HEK293T (cell line): Measurements from ENCODE around the gene KMT2E.

ENCODE experiments used
- CTCF ChIA-PET: fragments of 350-600 bp; formaldehyde crosslinking; extraction: SDS; loops from one replicate; lab custom pipeline; 2021; ENCODE audit warnings: antibody characterized with exemption, inconsistent platforms; lab: Yijun Ruan, JAX
- POLR2A ChIA-PET: fragments of 350-600 bp; formaldehyde crosslinking; extraction: SDS; loops from one replicate; lab custom pipeline; 2020; ENCODE audit warnings: antibody characterized with exemption, inconsistent platforms; lab: Yijun Ruan, JAX
- DNase-seq: peaks from one replicate; pipeline ENCODE4 v3.0.0; 2012; ENCODE audit warnings: mixed read lengths; ENCODE audit errors: extremely low spot score
- ARNT ChIP-seq: fragments of 450-650 bp; IDR thresholded peaks from 2 replicates; pipeline ENCODE4 v1.6.1; 2017; ENCODE audit warnings: mild to moderate bottlenecking
- BHLHE40 ChIP-seq: fragments of 450-650 bp; IDR thresholded peaks from 2 replicates; pipeline ENCODE4 v1.6.1; 2016; ENCODE audit warnings: mild to moderate bottlenecking, moderate library complexity, borderline replicate concordance
- CTBP1 ChIP-seq: fragments of 450-650 bp; IDR thresholded peaks from 2 replicates; pipeline ENCODE4 v1.6.1; 2016; ENCODE audit warnings: borderline replicate concordance
- ELF4 ChIP-seq: fragments of 450-650 bp; IDR thresholded peaks from 2 replicates; pipeline ENCODE4 v1.6.1; 2017; ENCODE audit warnings: antibody characterized with exemption
- FOXA1 ChIP-seq: fragments of 450-650 bp; IDR thresholded peaks from 2 replicates; pipeline ENCODE4 v1.6.1; 2016; ENCODE audit warnings: mild to moderate bottlenecking
- FOXK2 ChIP-seq: fragments of 450-650 bp; IDR thresholded peaks from 2 replicates; pipeline ENCODE4 v1.6.1; 2016; ENCODE audit warnings: mild to moderate bottlenecking
- FOXM1 ChIP-seq: fragments of 450-650 bp; IDR thresholded peaks from 2 replicates; pipeline ENCODE4 v1.6.1; 2017; ENCODE audit warnings: mild to moderate bottlenecking, borderline replicate concordance
- HDGF ChIP-seq: fragments of 450-650 bp; IDR thresholded peaks from 2 replicates; pipeline ENCODE4 v1.6.1; 2017; ENCODE audit warnings: antibody characterized with exemption, borderline replicate concordance
- L3MBTL2 ChIP-seq: fragments of 450-650 bp; conservative IDR thresholded peaks from 2 replicates; pipeline ENCODE4 v1.6.1; 2016; ENCODE audit warnings: mild to moderate bottlenecking
- LEF1 ChIP-seq: fragments of 450-650 bp; IDR thresholded peaks from 2 replicates; pipeline ENCODE4 v1.6.1; 2017; ENCODE audit warnings: mild to moderate bottlenecking, borderline replicate concordance
- NFRKB ChIP-seq: fragments of 450-650 bp; IDR thresholded peaks from 2 replicates; pipeline ENCODE4 v1.6.1; 2016; ENCODE audit warnings: mild to moderate bottlenecking, moderate library complexity
- PKNOX1 ChIP-seq: fragments of 450-650 bp; IDR thresholded peaks from 2 replicates; pipeline ENCODE4 v1.6.1; 2016
- SP1 ChIP-seq: fragments of 450-650 bp; IDR thresholded peaks from 2 replicates; pipeline ENCODE4 v1.6.1; 2017
- SUZ12 ChIP-seq: fragments of 450-650 bp; IDR thresholded peaks from 2 replicates; pipeline ENCODE4 v1.6.1; 2016; ENCODE audit warnings: mild to moderate bottlenecking
- TARDBP ChIP-seq: fragments of 450-650 bp; IDR thresholded peaks from 2 replicates; pipeline ENCODE4 v1.6.1; 2016
- ZNF384 ChIP-seq: fragments of 450-650 bp; IDR thresholded peaks from 2 replicates; pipeline ENCODE4 v1.6.1; 2016

The KMT2E gene

GRCh38 chr7:105013816-105014692, at the start of gene KMT2E:
Gene KMT2E (plus strand): TSS chr7:105014205. CDS start chr7:105040953, 26,748 bp downstream.
- no peak for TF ChIP-seq LEF1
- TF ChIP-seq ARNT, result peak; percentile 78
- TF ChIP-seq SUZ12, result no peak
- no peak for TF ChIP-seq FOXK2
- TF ChIP-seq FOXM1, result 0 out of 2 replicates have a peak, but pooled peaks have one; percentile 67
- TF ChIP-seq FOXA1, result no peak
- TF ChIP-seq ELF4, result no peak
- peak; percentile 30; the same call in 1 of the 2 replicates for TF ChIP-seq L3MBTL2
- CTCF ChIA-PET, result interaction anchor here (0.6 to 1.8 kb wide), 4 partner anchors 18 to 96 kb away, joined by 3 to 6 read pairs (median 3); no protein-coding TSS in a partner anchor
- peak; percentile 65 for DNase-seq
- POLR2A ChIA-PET, result interaction anchor here (0.6 to 2.4 kb wide), 25 partner anchors 9 to 518 kb away, joined by 3 to 24 read pairs (median 4); partner anchors contain the start of genes RINT1 and SRPK2

GRCh38 chr7:104964626-104965236, 49.3 kb upstream of the KMT2E start:
- ChIA-PET CTCF (no interaction called here), POLR2A (no interaction called here)
- DNase-seq, result no peak
- TF ChIP-seq ELF4 (no peak), BHLHE40 (no peak), SP1 (no peak), FOXK2 (no peak), ARNT (no peak), FOXA1 (no peak), PKNOX1 (no peak), SUZ12 (no peak), TARDBP (no peak), CTBP1 (no peak), LEF1 (no peak), HDGF (no peak), L3MBTL2 (no peak), ZNF384 (no peak), FOXM1 (no peak), NFRKB (no peak)

- CTCF ChIA-PET, result no interaction called here
- DNase-seq, result no peak
- POLR2A ChIA-PET, result no interaction called here
- no peak for TF ChIP-seq ZNF384
- no peak for TF ChIP-seq PKNOX1
- no peak for TF ChIP-seq FOXK2
- no peak for TF ChIP-seq ARNT
- no peak for TF ChIP-seq SUZ12
- no peak for TF ChIP-seq FOXA1
- TF ChIP-seq BHLHE40, result no peak
- TF ChIP-seq SP1, result no peak
- TF ChIP-seq LEF1, result no peak
- TF ChIP-seq NFRKB, result no peak
- no peak for TF ChIP-seq L3MBTL2
- TF ChIP-seq TARDBP, result no peak
- TF ChIP-seq ELF4, result no peak
- no peak for TF ChIP-seq HDGF
- TF ChIP-seq FOXM1, result no peak
- no peak for TF ChIP-seq CTBP1
These were observed 48.0 kb upstream of the KMT2E start for GRCh38 chr7:104966022-104966421.

GRCh38 chr7:104967088-104967487, 46.9 kb upstream of the KMT2E start:
- DNase-seq, result no peak
- ChIA-PET POLR2A (no interaction called here), CTCF (interaction anchor here (0.6 kb wide), 1 partner anchor 45 kb away, joined by 4 read pairs; no protein-coding TSS in a partner anchor)
- TF ChIP-seq CTBP1 (no peak), L3MBTL2 (no peak), ZNF384 (no peak), SUZ12 (no peak), ARNT (no peak), FOXA1 (no peak), FOXM1 (no peak), SP1 (no peak), NFRKB (no peak), TARDBP (no peak)

- no peak for TF ChIP-seq PKNOX1
- no peak for TF ChIP-seq FOXA1
- TF ChIP-seq HDGF, result no peak
- no peak for TF ChIP-seq BHLHE40
- TF ChIP-seq NFRKB, result no peak
- no peak for TF ChIP-seq FOXK2
- TF ChIP-seq TARDBP, result no peak
- no peak for TF ChIP-seq CTBP1
- no peak for TF ChIP-seq FOXM1
- TF ChIP-seq ELF4, result no peak
- TF ChIP-seq L3MBTL2, result no peak
- TF ChIP-seq ARNT, result no peak
- TF ChIP-seq LEF1, result no peak
- no peak for TF ChIP-seq ZNF384
- TF ChIP-seq SP1, result no peak
- POLR2A ChIA-PET, result no interaction called here
- DNase-seq, result no peak
- CTCF ChIA-PET, result interaction anchor here (0.8 kb wide), 1 partner anchor 13 kb away, joined by 3 read pairs; no protein-coding TSS in a partner anchor
These were observed 46.4 kb upstream of the KMT2E start for GRCh38 chr7:104967595-104967994.
